HepG2 (cell line): ENCODE measurements around the gene PTPRF. TPM values are rescaled to one million over a fixed set of nuclear protein-coding genes. Genes with fewer than 3 reads are reported as not detected.

Source experiments
- ATF7-NPFF ChIP-seq: sonication (generic); formaldehyde crosslinking; IDR thresholded peaks from 2 replicates; pipeline ENCODE4 v1.8.1; 2023; ENCODE audit warnings: mild to moderate bottlenecking, low read depth, missing genetic modification reagents, moderate library complexity
- GRHL1 ChIP-seq: sonication (generic); formaldehyde crosslinking; conservative IDR thresholded peaks from 2 replicates; pipeline ENCODE4 v1.8.0; 2022; ENCODE audit warnings: missing genetic modification reagents
- MNT ChIP-seq: fragments of 450-650 bp; IDR thresholded peaks from 2 replicates; pipeline ENCODE4 v1.6.1; 2016
- NR0B2 ChIP-seq: sonication (generic); formaldehyde crosslinking; IDR thresholded peaks from 2 replicates; pipeline ENCODE4 v1.4.0; 2020; ENCODE audit warnings: mild to moderate bottlenecking, missing genetic modification reagents
- REST ChIP-seq, 2 experiments: IDR thresholded peaks; 2 replicates each; pipeline ENCODE4 v1.6.1; 2011 to 2012; ENCODE audit warnings: low read length in 2 of 2, borderline replicate concordance in 1 of 2, low read depth in 1 of 2, mild to moderate bottlenecking in 1 of 2, moderate library complexity in 1 of 2
- SALL2 ChIP-seq: sonication (generic); formaldehyde crosslinking; IDR thresholded peaks from 2 replicates; pipeline ENCODE4 v1.8.1; 2023; ENCODE audit warnings: mild to moderate bottlenecking, missing genetic modification reagents, inconsistent platforms
- SETDB1 ChIP-seq: sonication (generic); formaldehyde crosslinking; IDR thresholded peaks from 2 replicates; pipeline ENCODE4 v1.5.1; 2020; ENCODE audit warnings: missing genetic modification reagents, mild to moderate bottlenecking, borderline replicate concordance
- SNAPC2 ChIP-seq: sonication (generic); formaldehyde crosslinking; IDR thresholded peaks from 2 replicates; pipeline ENCODE4 v1.8.1; 2022; ENCODE audit warnings: mild to moderate bottlenecking, missing genetic modification reagents
- TCF7L2 ChIP-seq: IDR thresholded peaks from 2 replicates; pipeline ENCODE4 v1.6.1; 2011; ENCODE audit warnings: mild to moderate bottlenecking, low read depth, low read length, moderate library complexity
- THRA ChIP-seq: sonication (generic); formaldehyde crosslinking; IDR thresholded peaks from 2 replicates; pipeline ENCODE4 v1.4.0; 2020; ENCODE audit warnings: missing genetic modification reagents, borderline replicate concordance
- TRAFD1 ChIP-seq: sonication (generic); formaldehyde crosslinking; IDR thresholded peaks from 2 replicates; pipeline ENCODE4 v1.5.1; 2020; ENCODE audit warnings: missing genetic modification reagents, mild to moderate bottlenecking, borderline replicate concordance
- U2AF1 ChIP-seq: fragments of 200-400 bp; formaldehyde crosslinking; optimal IDR thresholded peaks from 2 replicates; pipeline ENCODE3; 2017; ENCODE audit warnings: mild to moderate bottlenecking, low read depth, low read length
- ZNF383 ChIP-seq: sonication (generic); formaldehyde crosslinking; IDR thresholded peaks from 2 replicates; pipeline ENCODE4 v1.4.0; 2020; ENCODE audit warnings: missing genetic modification reagents, mild to moderate bottlenecking, borderline replicate concordance
- ZNF552 ChIP-seq: sonication (generic); formaldehyde crosslinking; IDR thresholded peaks from 2 replicates; pipeline ENCODE4 v1.9.0; 2022; ENCODE audit warnings: missing genetic modification reagents, mild to moderate bottlenecking, borderline replicate concordance
- ZNF564 ChIP-seq: sonication (generic); formaldehyde crosslinking; IDR thresholded peaks from 2 replicates; pipeline ENCODE4 v1.8.1; 2023; ENCODE audit warnings: mild to moderate bottlenecking, missing genetic modification reagents
- ZNF720 ChIP-seq: sonication (generic); formaldehyde crosslinking; IDR thresholded peaks from 2 replicates; pipeline ENCODE4 v1.4.0; 2020; ENCODE audit warnings: missing genetic modification reagents
- ZNF724P ChIP-seq: sonication (generic); formaldehyde crosslinking; IDR thresholded peaks from 2 replicates; pipeline ENCODE4 v1.8.0; 2022; ENCODE audit warnings: missing genetic modification reagents, borderline replicate concordance
- polyA plus RNA-seq, 8 experiments: library from polyadenylated mRNA; depleted of rRNA in 3 of 8; stranded (reverse) in 7 of 8; unstranded in 1 of 8; fragments of >200 nt; fragmentation: Illumina TruSeq in 4 of 8; extraction: Trizol in 4 of 8; gene quantifications; 2 replicates each; pipeline versions ENCODE4 v1.2.1 to v1.2.3, GENCODE V29; 2011 to 2016; ENCODE audit warnings: low read depth in 4 of 8, missing spikeins in 1 of 8, mixed read lengths in 1 of 8; ENCODE audit not compliant: insufficient read depth in 1 of 8
- total RNA-seq, 5 experiments: library from RNA; depleted of rRNA; stranded (reverse); fragments of >200 nt; fragmentation: Illumina TruSeq; extraction: Trizol; gene quantifications; 2 replicates each; pipeline ENCODE4 v1.2.3, GENCODE V29; 2016; ENCODE audit warnings: low read depth in 1 of 5

PTPRF gene
- total and polyA plus RNA-seq, 2 of the 13 experiments (the other 11 are each of a cell fraction or from before 2014, with no cell fraction given): 55.9 to 167 TPM

GRCh38 chr1:43545695-43546387, 15.2 kb downstream of the PTPRF start (continued):
- no peak for TF ChIP-seq GRHL1 (CRISPR knock-in tag)
- TF ChIP-seq TCF7L2: no peak
- TF ChIP-seq THRA (CRISPR knock-in tag): peak; percentile 98
- TF ChIP-seq ZNF383: no peak
- TF ChIP-seq MNT: no peak
- TF ChIP-seq ZNF564 (CRISPR knock-in tag): no peak
- no peak for TF ChIP-seq U2AF1
- TF ChIP-seq NR0B2: no peak
- 0 out of 2 replicates have a peak, but pooled peaks have one; percentile 20 for TF ChIP-seq TRAFD1 (CRISPR knock-in tag)
- no peak for TF ChIP-seq ZNF720 (CRISPR knock-in tag)
- TF ChIP-seq SALL2 (CRISPR knock-in tag): no peak; the same call in 1 of the 2 replicates
- no peak; the same call in 1 of the 2 replicates for TF ChIP-seq ZNF724P (CRISPR knock-in tag)
- TF ChIP-seq REST (IDR thresholded peaks at IDR 0.05; ENCODE audit: borderline replicate concordance in 1 of 2, low read depth in 1 of 2, low read length in 2 of 2): peak in 1 of 2 experiments; percentile 61; a peak in 2 of 4 replicates
- TF ChIP-seq ATF7-NPFF (CRISPR knock-in tag): 0 out of 2 replicates have a peak, but pooled peaks have one; percentile 57
- TF ChIP-seq SETDB1 (CRISPR knock-in tag): no peak
- no peak for TF ChIP-seq ZNF552 (CRISPR knock-in tag)
- TF ChIP-seq SNAPC2 (CRISPR knock-in tag): peak; percentile 55; the same call in 1 of the 2 replicates
